Measurements from ENCODE around the gene SPRY4. TPM values are rescaled to one million over a fixed set of nuclear protein-coding genes. Genes with fewer than 3 reads are reported as not detected.
A peak's percentile ranks its signal among the peaks of the same experiment; 100 is the strongest.

The SPRY4 gene
- total and polyA plus RNA-seq, 12 donors: 5.0 to 13.7 (median 9.5) TPM

DNA sequence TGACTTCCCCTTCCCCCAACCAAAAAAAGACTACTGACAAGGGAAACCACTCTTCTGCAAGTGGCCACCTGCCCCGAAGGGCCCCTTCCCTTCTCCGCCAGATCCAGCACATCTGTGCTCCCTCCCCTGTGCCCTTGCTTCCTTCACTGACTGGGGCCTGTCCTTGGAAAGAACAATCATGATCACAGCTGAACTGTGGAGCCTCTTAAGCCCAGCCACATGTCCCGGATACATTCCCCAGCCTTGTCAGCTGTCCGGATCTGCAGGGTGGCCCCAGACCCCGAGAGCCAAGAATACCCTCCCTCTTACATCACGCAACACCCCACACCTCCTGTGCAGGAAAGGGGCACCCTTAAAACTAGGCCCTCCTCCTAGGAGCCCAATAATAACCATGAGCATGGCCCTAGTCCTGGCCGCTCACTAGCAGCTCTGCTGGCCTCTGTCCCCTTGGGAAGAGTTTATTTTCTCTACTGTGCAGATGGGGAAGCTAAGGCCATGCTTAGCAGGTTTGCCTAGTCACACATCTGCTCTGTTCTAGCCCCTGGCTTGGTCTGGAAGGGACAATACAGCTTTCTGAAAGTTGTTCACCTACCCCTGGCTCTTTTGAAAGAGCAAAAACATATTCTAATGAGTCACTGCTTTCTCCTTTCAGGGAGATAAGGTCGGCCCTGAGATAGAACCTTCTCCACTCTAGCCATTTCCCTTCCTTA, 3.8 kb downstream of the SPRY4 start:
- TF ChIP-seq, protein P1, sequence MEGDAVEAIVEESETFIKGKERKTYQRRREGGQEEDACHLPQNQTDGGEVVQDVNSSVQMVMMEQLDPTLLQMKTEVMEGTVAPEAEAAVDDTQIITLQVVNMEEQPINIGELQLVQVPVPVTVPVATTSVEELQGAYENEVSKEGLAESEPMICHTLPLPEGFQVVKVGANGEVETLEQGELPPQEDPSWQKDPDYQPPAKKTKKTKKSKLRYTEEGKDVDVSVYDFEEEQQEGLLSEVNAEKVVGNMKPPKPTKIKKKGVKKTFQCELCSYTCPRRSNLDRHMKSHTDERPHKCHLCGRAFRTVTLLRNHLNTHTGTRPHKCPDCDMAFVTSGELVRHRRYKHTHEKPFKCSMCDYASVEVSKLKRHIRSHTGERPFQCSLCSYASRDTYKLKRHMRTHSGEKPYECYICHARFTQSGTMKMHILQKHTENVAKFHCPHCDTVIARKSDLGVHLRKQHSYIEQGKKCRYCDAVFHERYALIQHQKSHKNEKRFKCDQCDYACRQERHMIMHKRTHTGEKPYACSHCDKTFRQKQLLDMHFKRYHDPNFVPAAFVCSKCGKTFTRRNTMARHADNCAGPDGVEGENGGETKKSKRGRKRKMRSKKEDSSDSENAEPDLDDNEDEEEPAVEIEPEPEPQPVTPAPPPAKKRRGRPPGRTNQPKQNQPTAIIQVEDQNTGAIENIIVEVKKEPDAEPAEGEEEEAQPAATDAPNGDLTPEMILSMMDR (IDR thresholded peaks at IDR 0.05): no peak
- intact Hi-C loops (cut with DNase I): loop anchor here in 7 of 10 donors (5.0 to 10.0 kb wide), 5 partner anchors 36 to 226 kb away; no protein-coding TSS in a partner anchor

DNA sequence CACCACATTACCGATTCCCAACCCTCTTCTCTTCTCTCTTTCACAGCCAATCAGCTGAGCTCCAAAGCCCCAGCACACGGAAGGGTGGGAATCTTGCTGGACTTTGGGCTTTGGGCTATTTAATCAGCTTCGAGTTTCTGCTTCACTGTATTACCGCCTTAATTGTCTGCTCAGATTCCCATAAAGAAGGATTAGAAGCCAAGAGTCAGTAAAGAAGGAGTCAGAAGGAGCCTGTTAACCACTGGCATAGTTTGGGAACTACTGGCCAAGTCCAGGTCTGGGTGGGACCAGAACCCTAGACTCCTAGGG, 4.4 kb downstream of the SPRY4 start:
- H3K4me3 ChIP-seq: peak overlapping the region in 9 of 10 donors; percentile 63 to 99 (median 80)
- peaks cover 22 to 95% (median 75%) of the 10 kb centered on the region in 9 donors for H3K4me1 ChIP-seq
- peaks cover 0 to 47% (median 0%) of the 10 kb centered on the region in 7 donors for H3K27me3 ChIP-seq
- peak overlapping the region; percentile 47 to 97 (median 92) for H3K27ac ChIP-seq
- TF ChIP-seq, protein P1 (IDR thresholded peaks at IDR 0.05): no peak
- 46 to 52% methylated on average over 4 of the region's 4 CpGs for WGBS, 2 donors
- no peaks in the 10 kb centered on the region for H3K9me3 ChIP-seq
- no peak for DNase-seq
- no peak for ATAC-seq
- intact Hi-C loops (cut with DNase I): loop anchor here in 7 of 10 donors (5.0 to 10.0 kb wide), 5 partner anchors 37 to 227 kb away; no protein-coding TSS in a partner anchor
- H3K36me3 ChIP-seq: peaks cover 0 to 11% (median 0%) of the 10 kb centered on the region in 9 donors

More for the DNA sequence above, 3.8 kb downstream of the SPRY4 start:
- DNase-seq: peak in 1 of 2 donors; percentile 57
- whole genome bisulfite sequencing, 2 donors: 27 to 35% methylated on average over 8 of the region's 8 CpGs
- H3K27me3 ChIP-seq: peaks cover 0 to 54% (median 0%) of the 10 kb centered on the region in 7 donors
- ATAC-seq: peak in 2 of 8 donors; percentile 3 to 7
- H3K9me3 ChIP-seq: no peaks in the 10 kb centered on the region
- peak overlapping the region in 9 of 10 donors; percentile 63 to 99 (median 80) for H3K4me3 ChIP-seq
- peaks cover 17 to 95% (median 75%) of the 10 kb centered on the region in 9 donors for H3K4me1 ChIP-seq
- H3K27ac ChIP-seq: peak overlapping the region; percentile 39 to 97 (median 92)
- H3K36me3 ChIP-seq: peaks cover 0 to 11% (median 0%) of the 10 kb centered on the region in 9 donors

DNA sequence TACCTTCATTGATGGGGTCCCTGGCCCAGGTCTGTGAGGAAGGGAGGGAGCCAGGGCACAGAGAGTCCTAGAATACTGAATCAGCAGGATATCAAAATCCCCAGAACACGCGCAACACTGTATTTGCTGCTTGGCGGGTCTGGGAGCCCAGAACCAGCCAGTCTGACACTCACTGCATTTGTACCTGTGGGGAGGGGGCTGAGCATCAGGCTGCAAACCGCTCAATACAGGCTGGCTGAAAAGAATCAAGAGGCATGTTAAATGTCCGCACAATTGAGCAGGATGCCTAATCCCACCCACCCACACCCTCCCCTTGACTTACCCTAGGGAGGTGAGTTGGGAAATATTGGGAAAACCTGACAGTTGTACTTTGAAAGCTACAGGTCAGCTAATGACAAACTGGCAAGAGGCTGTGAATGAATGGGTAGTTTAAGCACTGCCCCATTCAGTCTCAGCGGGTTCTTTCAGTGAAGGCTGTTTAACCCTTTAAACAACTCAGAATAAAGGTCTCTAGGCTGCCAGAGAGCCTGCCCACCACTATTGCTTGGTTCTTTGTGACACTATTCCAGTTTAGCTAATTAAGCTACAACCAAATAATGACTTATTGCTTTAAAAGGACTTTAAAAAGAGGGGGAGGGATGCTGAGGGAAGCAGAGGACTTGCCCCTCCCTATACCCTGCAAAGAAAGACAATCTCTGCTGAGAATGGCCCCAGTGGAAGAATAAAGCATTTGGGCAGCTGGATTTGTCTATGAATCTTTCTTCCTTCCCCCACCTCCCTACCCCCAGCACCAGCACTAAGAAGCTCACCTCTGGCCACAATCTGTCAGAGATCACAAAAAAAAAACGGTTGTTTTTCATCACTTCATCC, 5.0 kb downstream of the SPRY4 start:
- TF ChIP-seq, protein P1 (IDR thresholded peaks at IDR 0.05): no peak
- H3K9me3 ChIP-seq: no peaks in the 10 kb centered on the region
- intact Hi-C loops (cut with DNase I): loop anchor here in 9 of 10 donors (5.0 to 10.0 kb wide), 9 partner anchors 37 to 228 kb away; no protein-coding TSS in a partner anchor
- DNase-seq (no peak), ATAC-seq (no peak)
- peak overlapping the region in 9 of 10 donors; percentile 12 to 99 (median 80) for H3K4me3 ChIP-seq
- WGBS, 2 donors: 43 to 44% methylated on average over 7 of the region's 7 CpGs
- H3K27ac ChIP-seq: peak overlapping the region in 9 of 10 donors; percentile 88 to 97 (median 92)
- H3K36me3 ChIP-seq: peaks cover 0 to 12% (median 0%) of the 10 kb centered on the region in 9 donors
- peaks cover 0 to 42% (median 0%) of the 10 kb centered on the region in 7 donors for H3K27me3 ChIP-seq
- H3K4me1 ChIP-seq: peaks cover 25 to 95% (median 78%) of the 10 kb centered on the region in 9 donors

DNA sequence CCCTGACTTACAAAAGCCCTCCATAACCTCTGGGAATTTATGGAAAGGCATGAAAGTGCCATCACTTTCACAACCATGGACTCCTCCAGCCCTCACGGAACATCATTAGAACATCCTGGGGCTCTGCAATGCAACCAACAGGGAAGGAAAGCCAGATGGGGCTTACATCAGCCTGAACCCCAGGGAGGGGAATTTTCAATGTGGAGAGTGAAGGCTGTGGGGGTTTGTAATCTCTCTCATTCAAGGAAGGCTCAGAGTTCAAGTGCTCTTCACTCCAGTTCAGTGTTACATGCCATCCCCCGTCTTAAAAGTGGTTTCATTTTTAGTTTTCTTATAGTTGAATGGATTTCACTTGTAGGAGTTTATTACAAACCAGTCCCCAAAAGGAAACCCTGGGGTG, 5.7 kb downstream of the SPRY4 start:
- Histone ChIP-seq H3K4me1 (peaks cover 32 to 96% (median 85%) of the 10 kb centered on the region in 9 donors), H3K9me3 (no peaks in the 10 kb centered on the region)
- ATAC-seq: peak in 1 of 8 donors; percentile 4

More for the DNA sequence above, 5.7 kb downstream of the SPRY4 start:
- no peak for DNase-seq
- TF ChIP-seq, protein P1 (IDR thresholded peaks at IDR 0.05): no peak
- intact Hi-C loops (cut with DNase I): loop anchor here in 4 of 10 donors (5.0 to 10.0 kb wide), 6 partner anchors 37 to 228 kb away; no protein-coding TSS in a partner anchor
- Histone ChIP-seq H3K27ac (peak overlapping the region in 9 of 10 donors; percentile 88 to 97 (median 92)), H3K36me3 (peaks cover 0 to 19% (median 0%) of the 10 kb centered on the region in 9 donors), H3K27me3 (peaks cover 0 to 35% (median 0%) of the 10 kb centered on the region in 7 donors), H3K4me3 (peak overlapping the region in 7 of 10 donors; percentile 7 to 99 (median 80))
- 47 to 60% methylated on average over 2 of the region's 2 CpGs for WGBS, 2 donors

Measured in heart right ventricle (tissue), 16 donors.